Loucy (cell line): ENCODE measurements around the gene IFI44.

ENCODE experiments used
- H2AFZ ChIP-seq: fragments of 200-600 bp; sonication (generic); 2 replicates; pipeline ENCODE4 v1.6.0; 2016; ENCODE audit warnings: antibody characterized with exemption, mild to moderate bottlenecking, low read length, moderate library complexity
- H3F3A ChIP-seq: fragments of 200-600 bp; 2 replicates; pipeline ENCODE4 v1.6.0; 2016; ENCODE audit warnings: antibody characterized with exemption, low read depth, mild to moderate bottlenecking
- H3K27me3 ChIP-seq: fragments of 200-600 bp; sonication (generic); 2 replicates; pipeline ENCODE4 v1.6.1; 2014; ENCODE audit warnings: low read length, mild to moderate bottlenecking; ENCODE audit not compliant: insufficient read depth, poor library complexity, severe bottlenecking
- H3K36me3 ChIP-seq: fragments of 200-600 bp; sonication (generic); 2 replicates; pipeline ENCODE4 v1.6.1; 2016; ENCODE audit warnings: low read length; ENCODE audit not compliant: insufficient read depth
- H3K4me1 ChIP-seq: fragments of 200-600 bp; sonication (generic); 2 replicates; pipeline ENCODE4 v1.5.1; 2014; ENCODE audit warnings: low read length, mild to moderate bottlenecking; ENCODE audit not compliant: insufficient read depth, poor library complexity, severe bottlenecking
- H3K4me2 ChIP-seq: fragments of 200-600 bp; sonication (generic); 2 replicates; pipeline ENCODE4 v1.6.0; 2014; ENCODE audit warnings: antibody characterized with exemption, low read length, low read depth, mild to moderate bottlenecking; ENCODE audit not compliant: poor library complexity, severe bottlenecking
- H3K4me3 ChIP-seq: fragments of 200-600 bp; sonication (generic); 2 replicates; pipeline ENCODE4 v1.5.1; 2014; ENCODE audit warnings: low read length, mild to moderate bottlenecking, mixed read lengths; ENCODE audit not compliant: poor library complexity, severe bottlenecking
- H3K79me2 ChIP-seq: fragments of 200-600 bp; sonication (generic); 2 replicates; pipeline ENCODE4 v1.6.1; 2014; ENCODE audit warnings: low read length; ENCODE audit not compliant: insufficient read depth
- H3K9ac ChIP-seq: fragments of 200-600 bp; sonication (generic); 2 replicates; pipeline ENCODE4 v1.6.0; 2014; ENCODE audit warnings: mild to moderate bottlenecking, low read depth, low read length, moderate library complexity; ENCODE audit not compliant: poor library complexity, severe bottlenecking
- H3K9me2 ChIP-seq: fragments of 200-600 bp; sonication (generic); replicated peaks from 2 replicates; pipeline ENCODE4 v1.6.1; 2016; ENCODE audit warnings: low read depth, low read length, mixed read lengths
- H3K9me3 ChIP-seq: fragments of 200-600 bp; sonication (generic); 2 replicates; pipeline ENCODE4 v1.6.1; 2014; ENCODE audit warnings: mild to moderate bottlenecking, antibody characterized with exemption, low read length, low read depth; ENCODE audit not compliant: insufficient read depth
- H4K20me1 ChIP-seq: fragments of 200-600 bp; sonication (generic); 2 replicates; pipeline ENCODE4 v1.6.0; 2014; ENCODE audit warnings: antibody characterized with exemption, low read length, mild to moderate bottlenecking; ENCODE audit not compliant: insufficient read depth, poor library complexity, severe bottlenecking
- CTCF ChIP-seq: fragments of 200-600 bp; sonication (generic); conservative IDR thresholded peaks from 2 replicates; pipeline ENCODE4 v1.5.1; 2014; ENCODE audit warnings: mild to moderate bottlenecking, antibody characterized with exemption, low read length
- EZH2phosphoT487 ChIP-seq: fragments of 200-600 bp; IDR thresholded peaks from 2 replicates; pipeline ENCODE4 v1.6.1; 2018; ENCODE audit warnings: antibody characterized with exemption, mild to moderate bottlenecking, moderate library complexity, borderline replicate concordance

The IFI44 gene

GRCh38 chr1:78672428-78672827, 22.8 kb downstream of the IFI44 start:
- Histone ChIP-seq H3K9me2 (no peaks in the 10 kb centered on the region), H3K36me3 (no peaks in the 10 kb centered on the region), H2AFZ (no peak overlapping the region), H3K27me3 (no peaks in the 10 kb centered on the region), H3K9ac (no peak overlapping the region), H4K20me1 (no peaks in the 10 kb centered on the region), H3K79me2 (no peaks in the 10 kb centered on the region), H3K4me1 (no peaks in the 10 kb centered on the region), H3K4me2 (no peak overlapping the region), H3K9me3 (no peaks in the 10 kb centered on the region), H3F3A (no peaks in the 10 kb centered on the region), H3K4me3 (no peak overlapping the region)
- TF ChIP-seq CTCF = no peak
- no peak for TF ChIP-seq EZH2phosphoT487

- Histone ChIP-seq H3F3A (no peaks in the 10 kb centered on the region), H3K4me3 (no peak overlapping the region), H2AFZ (no peak overlapping the region), H3K4me1 (peaks cover 2% of the 10 kb centered on the region), H4K20me1 (no peaks in the 10 kb centered on the region), H3K9me2 (no peaks in the 10 kb centered on the region), H3K36me3 (no peaks in the 10 kb centered on the region), H3K27me3 (no peaks in the 10 kb centered on the region), H3K9ac (no peak overlapping the region), H3K4me2 (no peak overlapping the region), H3K9me3 (no peaks in the 10 kb centered on the region), H3K79me2 (no peaks in the 10 kb centered on the region)
- TF ChIP-seq CTCF (peak; percentile 51), EZH2phosphoT487 (no peak)
Measured at GRCh38 chr1:78673120-78673519, 23.5 kb downstream of the IFI44 start.

GRCh38 chr1:78676347-78676982, 26.8 kb downstream of the IFI44 start:
- no peaks in the 10 kb centered on the region for H3K79me2 ChIP-seq
- H3K9me3 ChIP-seq = no peaks in the 10 kb centered on the region
- H3K27me3 ChIP-seq = no peaks in the 10 kb centered on the region
- H2AFZ ChIP-seq = 0 out of 2 replicates have a peak overlapping the region, but pooled peaks have one; percentile 45
- peaks cover 6% of the 10 kb centered on the region for H3K4me1 ChIP-seq
- H4K20me1 ChIP-seq = no peaks in the 10 kb centered on the region
- no peaks in the 10 kb centered on the region for H3F3A ChIP-seq
- no peak overlapping the region for H3K4me3 ChIP-seq
- no peak overlapping the region for H3K4me2 ChIP-seq
- no peak overlapping the region for H3K9ac ChIP-seq
- TF ChIP-seq EZH2phosphoT487 (no peak), CTCF (peak; percentile 95)
- no peaks in the 10 kb centered on the region for H3K36me3 ChIP-seq
- no peaks in the 10 kb centered on the region for H3K9me2 ChIP-seq
